NCI-H2171 treated with DMSO at 0.1 percent for 48 hours (cell line): ENCODE measurements around the gene TNFSF4.
A peak's percentile ranks its signal among the peaks of the same experiment; 100 is the strongest.
"Not testable (repeated sequence)": the region's sequence is repeated elsewhere in the genome, so short reads cannot be mapped to it uniquely, and the experiment has no call there.

Experiments
- DNase-seq: peaks from one replicate; lab custom pipeline; 2025; lab: John Stamatoyannopoulos, UW

The TNFSF4 gene

DNA sequence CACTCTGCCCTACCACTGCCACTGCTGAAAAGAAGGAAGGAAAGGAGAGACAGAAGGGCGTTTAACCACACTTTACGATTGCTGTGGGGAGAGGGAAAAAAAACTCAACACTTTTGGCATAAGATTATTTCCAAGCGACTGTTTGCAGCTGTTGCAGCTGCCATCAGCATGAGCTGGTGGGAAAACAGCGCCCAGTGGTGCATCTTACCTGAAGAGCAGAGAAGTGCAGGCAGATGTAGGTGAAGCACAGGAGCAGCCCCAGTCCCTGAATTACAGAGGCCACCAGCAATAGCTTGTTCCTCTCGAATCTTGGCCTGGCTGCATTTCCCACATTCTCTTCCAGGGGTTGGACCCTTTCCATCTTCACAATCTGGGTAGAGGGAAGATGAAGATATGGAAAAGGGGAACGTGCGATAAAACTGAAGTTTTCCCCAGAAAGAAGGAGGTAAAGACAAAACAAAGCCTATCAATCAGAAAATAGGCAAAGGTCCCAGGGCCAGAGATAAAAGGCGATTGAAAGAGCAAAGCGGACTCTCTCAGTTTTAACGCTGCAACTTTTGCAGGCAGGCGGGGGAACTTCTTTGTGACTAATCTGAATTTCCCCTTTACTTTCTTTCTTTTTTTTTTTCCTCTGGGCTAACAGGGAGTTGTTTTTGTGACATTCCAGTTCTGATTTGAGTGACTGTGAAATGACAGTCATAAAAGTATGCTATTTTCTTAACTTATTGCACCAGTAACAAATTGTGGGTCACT is at the start of gene TNFSF4:
TNFSF4 (minus strand) TSS at position 516 of the 753 bp plus-strand sequence; CDS start at position 361, 155 bp downstream.
- DNase-seq = no peak

GRCh38 chr1:173255214-173255813 is 48.2 kb upstream of the TNFSF4 start:
- DNase-seq = peak; percentile 6

DNA sequence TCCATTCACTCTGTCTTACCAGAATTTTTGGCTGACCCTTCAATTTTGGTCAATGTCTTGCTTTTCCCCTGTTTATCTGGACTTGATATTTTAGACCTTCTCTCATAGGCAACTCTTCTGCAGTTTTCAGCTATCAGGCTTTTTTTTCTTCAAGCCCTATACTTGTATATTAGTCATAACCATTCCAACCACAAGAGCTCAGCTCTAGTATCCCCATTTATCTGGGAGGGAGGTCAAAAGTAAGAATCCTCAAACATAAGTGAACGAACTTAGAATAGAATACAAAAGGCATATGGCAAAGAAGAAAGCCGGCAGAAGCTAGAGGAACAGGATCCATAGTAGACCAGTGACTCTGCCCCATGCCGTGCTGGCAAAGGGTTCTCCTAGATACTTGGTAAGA is 45.9 kb upstream of the TNFSF4 start:
- no peak for DNase-seq

DNA sequence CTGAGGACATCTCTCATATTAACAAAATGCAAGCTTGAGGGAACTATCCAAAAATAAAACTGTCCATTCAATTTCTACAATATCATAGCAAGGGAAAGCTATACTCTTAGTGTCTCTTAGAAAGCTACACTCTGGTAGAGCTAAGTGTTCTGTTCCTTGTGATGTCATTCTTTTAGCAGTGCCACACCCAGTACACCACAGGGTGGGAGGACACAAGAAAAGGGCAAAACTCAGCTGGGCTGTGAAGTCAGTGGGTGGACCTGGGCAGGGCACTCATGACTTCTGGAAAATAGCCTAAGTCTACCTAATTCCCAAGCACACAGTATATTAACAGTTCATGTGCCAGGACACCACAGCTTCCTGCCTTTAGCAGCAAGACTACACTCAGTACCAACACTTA is 42.2 kb upstream of the TNFSF4 start:
- no peak for DNase-seq

DNA sequence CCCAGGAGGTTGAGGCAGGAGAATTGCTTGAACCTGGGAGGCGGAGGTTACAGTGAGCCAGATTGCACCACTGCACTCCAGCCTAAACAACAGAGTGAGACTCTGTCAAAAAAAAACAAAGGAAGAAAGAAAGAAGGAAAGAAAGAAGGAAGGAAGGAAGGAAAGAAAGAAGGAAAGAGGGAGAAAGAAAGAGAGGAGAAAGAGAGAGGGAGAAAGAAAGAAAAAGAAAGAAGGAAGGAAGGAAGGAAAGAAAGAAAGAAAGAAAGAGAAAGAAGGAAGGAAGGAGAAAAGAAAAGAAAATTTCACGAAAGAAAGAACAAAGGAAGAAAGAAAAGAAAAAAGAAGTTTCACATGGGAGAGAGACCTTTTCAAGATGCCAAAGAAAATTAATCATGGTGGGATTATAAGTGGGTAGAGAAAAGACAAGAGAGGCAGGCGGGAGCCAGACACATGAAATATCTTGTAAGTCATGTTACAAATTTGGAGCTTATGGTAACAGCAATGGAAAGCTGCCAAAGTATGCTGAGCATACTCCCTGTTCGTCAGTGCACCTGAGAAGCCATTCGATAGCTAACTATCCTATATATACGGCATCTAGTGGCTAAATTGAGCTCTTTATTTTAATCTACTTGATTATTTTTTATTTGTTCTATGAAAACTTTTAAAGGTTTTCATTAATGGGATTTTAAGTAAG is 41.3 kb upstream of the TNFSF4 start:
- DNase-seq = no peak

GRCh38 chr1:173245892-173246291 is 38.8 kb upstream of the TNFSF4 start:
- DNase-seq = no peak

- DNase-seq = no peak
Observed at GRCh38 chr1:173243300-173243699, 36.2 kb upstream of the TNFSF4 start.

- DNase-seq = no peak
Observed at GRCh38 chr1:173241528-173242347, 34.6 kb upstream of the TNFSF4 start.

GRCh38 chr1:173240609-173241008 is 33.5 kb upstream of the TNFSF4 start:
- DNase-seq = no peak

GRCh38 chr1:173239058-173239457 is 31.9 kb upstream of the TNFSF4 start:
- no peak for DNase-seq

DNA sequence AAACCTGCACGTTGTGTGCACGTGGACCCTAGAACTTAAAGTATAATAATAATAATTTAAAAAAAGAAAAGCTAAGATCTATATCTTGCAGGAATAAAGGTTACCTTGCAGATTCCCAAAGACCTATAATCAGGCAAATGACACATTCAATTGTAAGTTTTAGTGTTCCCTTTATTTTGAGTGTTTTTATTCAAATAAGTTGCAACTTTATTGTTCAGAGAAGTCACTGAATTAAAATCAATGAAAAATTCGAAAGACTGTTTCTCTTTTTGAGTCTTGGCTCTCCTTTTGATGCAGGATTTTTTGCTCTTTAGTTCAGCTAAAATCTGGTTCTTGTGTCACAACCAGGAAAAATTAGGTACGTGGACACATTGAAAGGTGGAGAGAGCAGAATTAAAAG is 27.8 kb upstream of the TNFSF4 start:
- no peak for DNase-seq

DNA sequence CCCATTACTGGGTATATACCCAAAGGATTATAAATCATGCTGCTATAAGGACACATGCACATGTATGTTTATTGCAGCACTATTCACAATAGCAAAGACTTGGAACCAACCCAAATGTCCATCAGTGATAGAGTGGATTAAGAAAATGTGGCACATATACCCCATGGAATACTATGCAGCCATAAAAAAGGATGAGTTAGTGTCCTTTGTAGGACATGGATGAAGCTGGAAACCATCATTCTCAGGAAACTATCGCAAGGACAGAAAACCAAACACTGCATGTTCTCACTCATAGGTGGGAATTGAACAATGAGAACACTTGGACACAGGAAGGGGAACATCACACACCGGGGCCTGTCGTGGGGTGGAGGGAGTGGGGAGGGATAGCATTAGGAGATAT is 27.3 kb upstream of the TNFSF4 start:
- not testable (repeated sequence) for DNase-seq

DNA sequence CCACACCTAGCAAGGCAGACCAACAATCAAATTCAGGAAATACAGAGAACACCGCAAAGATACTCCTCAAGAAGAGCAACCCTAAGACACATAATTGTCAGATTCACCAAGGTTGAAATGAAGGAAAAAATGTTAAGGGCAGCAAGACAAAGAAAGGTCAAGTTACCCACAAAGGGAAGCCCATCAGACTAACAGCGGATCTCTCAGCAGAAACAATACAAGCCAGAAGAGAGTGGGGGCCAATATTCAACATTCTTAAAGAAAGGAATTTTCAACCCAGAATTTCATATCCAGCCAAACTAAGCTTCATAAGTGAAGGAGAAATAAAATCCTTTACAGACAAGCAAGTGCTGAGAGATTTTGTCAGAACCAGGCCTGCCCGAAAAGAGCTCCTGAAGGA is 21.9 kb upstream of the TNFSF4 start:
- DNase-seq = not testable (repeated sequence)

- DNase-seq = no peak
Observed at GRCh38 chr1:173224949-173225348, 17.8 kb upstream of the TNFSF4 start.

DNA sequence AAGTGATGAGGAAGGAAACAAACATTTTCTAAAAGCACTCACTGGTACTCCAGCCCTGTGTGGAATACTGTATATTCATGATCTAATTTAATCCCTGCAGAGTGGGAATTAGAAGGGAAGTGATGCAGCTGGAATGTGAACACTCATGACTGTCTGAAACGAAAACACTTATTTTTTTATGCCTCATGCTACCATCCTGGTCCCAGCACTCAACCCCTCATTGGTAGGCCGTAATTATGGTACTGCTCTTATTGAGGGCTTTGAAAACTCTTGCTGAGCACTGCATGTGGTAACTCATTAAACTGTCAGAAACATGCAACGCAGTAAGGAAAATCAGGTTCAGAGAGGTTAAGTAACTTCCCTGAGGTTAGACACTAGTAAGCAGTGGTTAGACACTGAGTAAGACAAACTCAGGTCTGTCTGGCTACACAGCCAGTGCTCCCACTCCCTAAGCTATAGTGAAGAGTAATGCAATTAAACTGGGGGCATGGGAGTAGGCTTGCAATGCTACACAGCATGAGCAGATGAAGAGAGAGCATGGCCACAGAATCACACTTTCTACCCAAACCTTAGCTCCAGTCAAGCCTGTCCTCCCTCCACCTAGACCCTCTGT is 17.3 kb upstream of the TNFSF4 start:
- no peak for DNase-seq

GRCh38 chr1:173223031-173223380 is 15.9 kb upstream of the TNFSF4 start:
- no peak for DNase-seq

DNA sequence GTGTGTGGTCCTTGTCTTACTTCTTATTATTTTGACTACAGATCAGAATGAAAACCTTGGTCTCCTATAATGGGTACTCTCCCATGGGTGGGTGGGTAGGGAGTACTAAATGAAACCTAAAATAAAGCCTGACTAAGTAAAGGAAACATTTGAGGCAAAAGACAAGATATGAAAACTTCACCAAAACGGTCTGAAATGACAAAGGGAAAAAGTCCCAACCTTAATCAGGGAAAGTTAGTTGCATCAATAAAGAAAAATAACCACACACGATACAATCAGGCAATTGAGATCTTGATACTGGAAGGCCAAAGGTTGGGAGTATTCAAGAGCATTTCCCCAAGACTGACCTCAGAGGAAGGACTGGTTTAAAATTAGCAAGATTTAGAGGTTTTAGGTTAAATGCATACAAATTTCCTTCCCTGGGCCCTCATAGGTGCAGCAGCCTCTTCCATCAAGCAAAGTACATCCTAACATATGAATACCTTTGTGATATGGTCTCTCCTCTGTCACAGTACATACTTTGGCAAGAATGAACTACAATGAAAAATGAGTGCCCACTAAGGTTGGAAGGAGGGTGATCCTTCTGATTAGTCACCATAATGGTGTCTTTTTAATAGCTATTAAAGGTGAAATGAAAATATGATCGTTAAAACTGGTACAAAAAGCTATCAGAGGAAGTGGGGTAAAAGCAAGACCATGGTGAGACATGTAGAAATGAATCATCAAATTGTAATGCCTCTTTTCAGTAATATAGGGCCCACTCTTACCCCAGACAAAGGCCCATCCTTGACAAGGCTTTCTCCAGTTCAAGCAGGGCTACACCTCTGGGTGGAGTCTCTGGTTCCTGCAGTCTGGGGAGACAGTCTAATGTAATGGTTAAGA is 15.3 kb upstream of the TNFSF4 start:
- no peak for DNase-seq

DNA sequence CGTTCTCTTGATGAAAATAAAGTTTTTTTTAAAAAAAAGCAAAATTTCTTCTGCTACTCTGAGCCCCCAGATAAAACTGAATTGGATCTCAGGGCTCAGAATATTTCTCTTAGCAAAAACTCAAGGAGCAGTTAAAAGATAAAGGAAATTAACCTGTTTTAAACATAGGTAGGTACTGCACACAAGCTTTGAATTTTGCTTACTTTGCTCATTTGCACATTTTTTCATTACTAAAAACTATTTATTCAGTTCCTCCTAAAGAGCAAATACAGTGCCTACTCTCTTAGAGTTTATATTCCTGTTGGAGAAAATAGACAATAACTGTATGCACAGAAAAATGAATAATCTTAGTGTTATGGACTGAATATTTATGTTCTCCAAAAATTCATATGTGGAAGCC is 13.0 kb upstream of the TNFSF4 start:
- no peak for DNase-seq

DNA sequence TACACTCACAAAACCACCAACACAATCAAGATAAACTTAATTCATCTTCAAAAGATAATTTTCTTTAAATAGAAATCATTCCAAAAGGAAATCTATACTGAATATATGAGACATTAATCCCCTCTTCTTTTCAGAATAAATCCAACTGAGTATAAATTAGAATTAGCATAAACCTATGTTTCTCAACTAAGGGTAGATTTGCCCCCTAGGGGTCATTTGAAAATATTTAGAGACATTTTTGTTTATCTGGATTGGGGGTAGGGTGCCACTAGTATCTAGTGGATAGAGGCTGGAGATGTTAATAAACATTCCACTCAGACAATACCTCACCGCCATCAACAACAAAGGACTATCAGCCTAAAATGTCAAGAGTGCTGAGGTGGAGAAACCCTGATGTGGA is 6.5 kb upstream of the TNFSF4 start:
- no peak for DNase-seq

DNA sequence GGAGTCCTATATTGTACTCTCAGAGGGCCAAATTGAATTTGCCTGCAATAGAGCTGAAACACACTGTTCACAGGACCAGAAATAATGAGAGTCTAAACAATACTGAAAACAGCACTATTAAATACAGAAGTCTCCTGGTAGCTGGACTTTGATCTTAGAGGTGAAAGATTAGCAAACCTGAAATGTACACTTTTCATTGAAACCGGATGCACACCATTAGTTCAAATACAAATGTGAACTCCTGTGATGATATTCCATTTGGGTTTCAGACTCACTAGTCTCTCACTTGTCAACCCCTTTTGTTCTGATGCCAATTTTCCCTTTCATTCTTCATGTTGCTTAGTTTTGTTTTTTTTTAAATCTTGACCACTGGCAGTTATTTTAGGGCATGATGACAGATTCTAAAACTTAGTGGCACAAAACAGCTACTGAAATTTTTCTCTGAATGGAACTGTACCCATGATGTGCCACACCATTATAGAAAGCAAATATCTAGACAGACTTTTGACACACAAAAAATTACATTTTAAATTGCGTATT is 5.9 kb upstream of the TNFSF4 start:
- no peak for DNase-seq
